Esophagus muscularis mucosa (tissue), 4 donors: ENCODE data around the gene ELAVL4. TPM values are rescaled to one million over a fixed set of nuclear protein-coding genes. Genes with fewer than 3 reads are reported as not detected.

ENCODE experiments used
- DNase-seq: peaks from one replicate; pipeline ENCODE4 v3.0.0-alpha.2; 2017; ENCODE audit errors: extremely low spot score
- H3K27ac ChIP-seq, 4 donors: fragments of 200-600 bp; sonication (generic); replicated peaks in 1 of 4; 1 replicate in 3 of 4; 2 replicates in 1 of 4; pipeline ENCODE4 v1.5.1; 2016 to 2019; ENCODE audit warnings: mild to moderate bottlenecking in 1 of 4
- H3K27me3 ChIP-seq, 4 donors: fragments of 200-600 bp; sonication (generic); one replicate each; pipeline versions ENCODE4 v1.5.1 to v1.6.0; 2016 to 2019
- H3K36me3 ChIP-seq, 4 donors: fragments of 200-600 bp; sonication (generic); one replicate each; pipeline ENCODE4 v1.5.1; 2016 to 2019
- H3K4me1 ChIP-seq, 4 donors: fragments of 200-600 bp; sonication (generic); one replicate each; pipeline ENCODE4 v1.5.1; 2016 to 2019
- H3K4me3 ChIP-seq, 4 donors: fragments of 200-600 bp; sonication (generic); 1 replicate in 2 of 4; 2 replicates in 2 of 4; pipeline ENCODE4 v1.5.1; 2016 to 2019; ENCODE audit warnings: mild to moderate bottlenecking in 4 of 4, moderate library complexity in 1 of 4
- H3K9me3 ChIP-seq, 4 donors: fragments of 200-600 bp; sonication (generic); 1 replicate in 3 of 4; 2 replicates in 1 of 4; pipeline ENCODE4 v1.5.1; 2016 to 2019
- CTCF ChIP-seq, 3 experiments: fragments of 200-600 bp in 2 of 3; fragments of 450-650 bp in 1 of 3; sonication (generic) in 2 of 3; IDR thresholded peaks; one replicate each; pipeline ENCODE4 v1.5.1; 2017 to 2019; ENCODE audit warnings: antibody characterized with exemption in 3 of 3, mild to moderate bottlenecking in 2 of 3, moderate library complexity in 1 of 3
- EP300 ChIP-seq: sonication (generic); formaldehyde crosslinking; IDR thresholded peaks from one replicate; pipeline ENCODE4 v1.6.1; 2017; ENCODE audit warnings: antibody characterized with exemption
- POLR2A ChIP-seq: fragments of 450-650 bp; IDR thresholded peaks from one replicate; pipeline ENCODE4 v1.6.1; 2017; ENCODE audit warnings: antibody characterized with exemption, moderate library complexity, mild to moderate bottlenecking, low read depth
- POLR2AphosphoS5 ChIP-seq, 2 donors: sonication (generic); formaldehyde crosslinking; IDR thresholded peaks; one replicate each; pipeline ENCODE4 v1.6.1; 2017; ENCODE audit warnings: antibody characterized with exemption in 2 of 2
- WGBS: methylation state at CpG from one replicate; pipeline ENCODE4 v1.1.5; 2018; 5-methylcytosine and 5-hydroxymethylcytosine counted together
- intact Hi-C: fragments of 100-400 bp; cut with DNase I; formaldehyde crosslinking; loops from one replicate; pipeline ENCODE4 v1.15.1; 2023
- total RNA-seq, 4 donors: library from RNA; depleted of rRNA; stranded (reverse); fragments of >200 nt; gene quantifications; one replicate each; pipeline versions ENCODE4 v1.1.0 to v1.2.1, GENCODE V29; 2016

ELAVL4 gene
- total RNA-seq, 4 donors from 2014 or later: 0.40 to 2.2 (median 1.1) TPM

GRCh38 chr1:50195205-50195604 lies 86.5 kb downstream of the ELAVL4 start:
- intact Hi-C loops: no loop called here

GRCh38 chr1:50196081-50196480 lies 87.4 kb downstream of the ELAVL4 start:
- no peak for TF ChIP-seq EP300
- TF ChIP-seq POLR2A: no peak
- TF ChIP-seq CTCF (IDR thresholded peaks at IDR 0.05): no peak
- no peak for TF ChIP-seq POLR2AphosphoS5 (IDR thresholded peaks at IDR 0.05)
- 48% methylated on average over 1 of the region's 1 CpG for WGBS
- Histone ChIP-seq H3K27me3 (peaks cover 0 to 24% (median 0%) of the 10 kb centered on the region in 4 donors), H3K36me3 (no peaks in the 10 kb centered on the region), H3K4me1 (no peaks in the 10 kb centered on the region), H3K4me3 (no peak overlapping the region), H3K9me3 (no peaks in the 10 kb centered on the region), H3K27ac (no peak overlapping the region)
- intact Hi-C loops: no loop called here
- DNase-seq: no peak

More at GRCh38 chr1:50195205-50195604, 86.5 kb downstream of the ELAVL4 start:
- Histone ChIP-seq H3K9me3 (no peaks in the 10 kb centered on the region), H3K27ac (no peak overlapping the region), H3K27me3 (peaks cover 0 to 24% (median 0%) of the 10 kb centered on the region in 4 donors), H3K4me1 (no peaks in the 10 kb centered on the region), H3K4me3 (no peak overlapping the region), H3K36me3 (no peaks in the 10 kb centered on the region)
- TF ChIP-seq CTCF (IDR thresholded peaks at IDR 0.05): no peak
- TF ChIP-seq EP300: no peak
- TF ChIP-seq POLR2AphosphoS5 (IDR thresholded peaks at IDR 0.05): no peak
- TF ChIP-seq POLR2A: no peak
- WGBS: 56% methylated on average over 2 of the region's 2 CpGs
- no peak for DNase-seq

GRCh38 chr1:50197216-50197615 lies 88.5 kb downstream of the ELAVL4 start:
- Histone ChIP-seq H3K27ac (no peak overlapping the region), H3K27me3 (peaks cover 0 to 24% (median 0%) of the 10 kb centered on the region in 4 donors), H3K36me3 (no peaks in the 10 kb centered on the region), H3K4me1 (no peaks in the 10 kb centered on the region), H3K4me3 (no peak overlapping the region), H3K9me3 (no peaks in the 10 kb centered on the region)
- WGBS: 62% methylated on average over 3 of the region's 3 CpGs
- TF ChIP-seq POLR2AphosphoS5 (IDR thresholded peaks at IDR 0.05): no peak
- no peak for TF ChIP-seq EP300
- TF ChIP-seq POLR2A: no peak
- no peak for TF ChIP-seq CTCF (IDR thresholded peaks at IDR 0.05)
- intact Hi-C loops: no loop called here
- no peak for DNase-seq

GRCh38 chr1:50208315-50208714 lies 99.6 kb downstream of the ELAVL4 start:
- H3K9me3 ChIP-seq: no peaks in the 10 kb centered on the region
- intact Hi-C loops: no loop called here
- H3K36me3 ChIP-seq: no peaks in the 10 kb centered on the region
- peaks cover 0 to 6% (median 0%) of the 10 kb centered on the region in 4 donors for H3K27me3 ChIP-seq
- no peak overlapping the region for H3K4me3 ChIP-seq
- no peak overlapping the region for H3K27ac ChIP-seq
- no peak for TF ChIP-seq POLR2A
- no peak for TF ChIP-seq CTCF (IDR thresholded peaks at IDR 0.05)
- TF ChIP-seq EP300: no peak
- TF ChIP-seq POLR2AphosphoS5 (IDR thresholded peaks at IDR 0.05): no peak
- no peak for DNase-seq
- H3K4me1 ChIP-seq: no peaks in the 10 kb centered on the region
- 72% methylated on average over 2 of the region's 2 CpGs for WGBS

- TF ChIP-seq POLR2AphosphoS5 (IDR thresholded peaks at IDR 0.05) (no peak), POLR2A (no peak), CTCF (IDR thresholded peaks at IDR 0.05) (no peak), EP300 (no peak)
- no peak for DNase-seq
- H3K4me1 ChIP-seq: no peaks in the 10 kb centered on the region
- intact Hi-C loops: no loop called here
- H3K36me3 ChIP-seq: no peaks in the 10 kb centered on the region
- no peak overlapping the region for H3K4me3 ChIP-seq
- 45% methylated on average over 1 of the region's 1 CpG for WGBS
- H3K27me3 ChIP-seq: peaks cover 0 to 6% (median 0%) of the 10 kb centered on the region in 4 donors
- no peaks in the 10 kb centered on the region for H3K9me3 ChIP-seq
- H3K27ac ChIP-seq: no peak overlapping the region
Measured at GRCh38 chr1:50208756-50209155, 100.0 kb downstream of the ELAVL4 start.
